ENCODE data around the gene CCDC146.

DNA sequence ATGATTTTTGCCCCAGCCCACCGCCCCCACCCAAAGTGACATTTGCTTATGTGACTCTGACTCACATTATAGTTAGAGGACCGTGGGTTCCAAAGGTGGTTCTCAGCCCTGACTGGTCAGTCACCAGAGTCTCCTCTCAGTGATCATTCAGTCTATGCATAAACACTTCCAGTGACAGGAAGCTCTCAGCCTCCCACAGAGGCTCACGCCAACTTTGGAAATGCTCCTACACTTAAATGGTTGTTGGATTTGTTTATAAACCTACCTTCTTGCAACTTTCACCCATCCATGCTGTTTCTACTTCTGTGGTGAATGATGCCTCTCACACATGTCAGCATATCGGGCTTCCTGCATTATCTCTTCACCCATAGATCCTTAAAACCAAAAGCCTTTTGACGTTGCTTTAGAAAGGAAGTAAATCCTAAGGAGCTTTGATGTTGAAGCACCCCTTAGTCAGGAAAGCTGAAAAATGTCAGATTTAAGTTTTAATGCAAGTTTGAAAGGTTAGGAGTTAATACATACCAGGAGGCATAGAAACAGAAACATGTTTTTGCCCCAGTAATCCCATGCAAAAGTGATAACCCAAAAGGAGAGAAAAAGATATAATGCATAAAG is 123.7 kb downstream of the CCDC146 start:
- no peak for TF ChIP-seq POLR2A (IDR thresholded peaks at IDR 0.05)
- TF ChIP-seq, protein P1, sequence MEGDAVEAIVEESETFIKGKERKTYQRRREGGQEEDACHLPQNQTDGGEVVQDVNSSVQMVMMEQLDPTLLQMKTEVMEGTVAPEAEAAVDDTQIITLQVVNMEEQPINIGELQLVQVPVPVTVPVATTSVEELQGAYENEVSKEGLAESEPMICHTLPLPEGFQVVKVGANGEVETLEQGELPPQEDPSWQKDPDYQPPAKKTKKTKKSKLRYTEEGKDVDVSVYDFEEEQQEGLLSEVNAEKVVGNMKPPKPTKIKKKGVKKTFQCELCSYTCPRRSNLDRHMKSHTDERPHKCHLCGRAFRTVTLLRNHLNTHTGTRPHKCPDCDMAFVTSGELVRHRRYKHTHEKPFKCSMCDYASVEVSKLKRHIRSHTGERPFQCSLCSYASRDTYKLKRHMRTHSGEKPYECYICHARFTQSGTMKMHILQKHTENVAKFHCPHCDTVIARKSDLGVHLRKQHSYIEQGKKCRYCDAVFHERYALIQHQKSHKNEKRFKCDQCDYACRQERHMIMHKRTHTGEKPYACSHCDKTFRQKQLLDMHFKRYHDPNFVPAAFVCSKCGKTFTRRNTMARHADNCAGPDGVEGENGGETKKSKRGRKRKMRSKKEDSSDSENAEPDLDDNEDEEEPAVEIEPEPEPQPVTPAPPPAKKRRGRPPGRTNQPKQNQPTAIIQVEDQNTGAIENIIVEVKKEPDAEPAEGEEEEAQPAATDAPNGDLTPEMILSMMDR (IDR thresholded peaks at IDR 0.05) = no peak
- TF ChIP-seq POLR2AphosphoS5 (IDR thresholded peaks at IDR 0.05) = no peak
- no peak for TF ChIP-seq EP300 (IDR thresholded peaks at IDR 0.05)

Data from upper lobe of left lung (tissue), 4 donors.